Right lobe of liver (tissue), 4 donors: ENCODE measurements around the gene DOHH.

ENCODE experiments used
- POLR2A ChIP-seq: fragments of 450-650 bp; IDR thresholded peaks from one replicate; pipeline ENCODE4 v1.6.1; 2017; ENCODE audit warnings: antibody characterized with exemption, mild to moderate bottlenecking
- TF ChIP-seq, protein P1 (sequence below), 4 donors: fragments of 200-600 bp in 3 of 4; fragments of 450-650 bp in 1 of 4; IDR thresholded peaks; one replicate each; pipeline versions ENCODE4 v1.5.1 to v1.8.0; 2016 to 2022; ENCODE audit warnings: antibody characterized with exemption in 4 of 4, mild to moderate bottlenecking in 2 of 4
- donor health status: DM: no; HTN: no; CAD: no.
- donor health status: DM: no; HTN: no; CAD: no.
- donor health status: DM: no; HTN: yes; CAD: no.

DNA sequence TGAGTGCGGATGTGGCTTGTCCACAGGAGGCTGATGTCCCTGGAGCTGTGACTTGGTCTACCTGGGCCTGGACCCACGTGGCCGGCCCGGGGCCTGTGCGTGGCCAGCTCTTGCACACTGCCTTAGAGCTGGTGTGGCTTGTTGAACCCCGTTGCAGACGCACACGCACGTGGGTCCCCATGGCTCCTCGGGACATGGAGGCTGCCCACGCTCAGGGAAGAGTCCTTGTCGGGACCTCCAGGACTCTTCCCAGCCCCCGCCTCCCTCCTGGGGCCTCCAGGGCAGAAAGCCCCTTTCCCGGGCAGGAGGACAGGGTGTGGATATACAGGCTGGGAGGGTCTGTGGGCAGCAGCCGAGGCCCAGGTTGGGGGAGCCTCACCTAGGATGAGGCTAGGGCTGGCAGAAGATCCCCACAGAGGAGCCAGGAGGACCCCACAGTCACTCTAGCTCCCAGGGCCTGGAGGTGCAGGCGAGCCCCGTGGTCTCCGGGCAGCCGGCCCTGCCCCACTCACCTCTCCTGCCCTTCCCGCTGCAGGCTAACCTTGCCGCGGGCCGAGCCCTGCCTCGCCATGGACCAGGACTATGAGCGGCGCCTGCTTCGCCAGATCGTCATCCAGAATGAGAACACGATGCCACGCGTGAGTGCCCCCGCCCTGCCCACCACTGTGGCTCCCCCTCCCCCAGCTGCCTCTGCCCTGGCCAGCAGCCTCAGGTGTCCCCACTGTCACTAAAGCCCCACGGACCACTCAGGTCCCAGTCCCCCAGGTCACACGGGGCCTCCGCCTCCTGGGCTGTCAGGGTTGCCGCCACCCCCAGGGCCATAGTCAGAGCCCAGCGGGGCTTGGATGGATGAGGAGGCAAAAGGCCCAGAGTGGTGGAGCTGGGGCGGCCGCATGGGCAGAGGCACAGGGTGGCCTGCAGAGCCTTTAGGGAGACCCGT is 22.2 kb upstream of the DOHH start:
- TF ChIP-seq, protein P1, sequence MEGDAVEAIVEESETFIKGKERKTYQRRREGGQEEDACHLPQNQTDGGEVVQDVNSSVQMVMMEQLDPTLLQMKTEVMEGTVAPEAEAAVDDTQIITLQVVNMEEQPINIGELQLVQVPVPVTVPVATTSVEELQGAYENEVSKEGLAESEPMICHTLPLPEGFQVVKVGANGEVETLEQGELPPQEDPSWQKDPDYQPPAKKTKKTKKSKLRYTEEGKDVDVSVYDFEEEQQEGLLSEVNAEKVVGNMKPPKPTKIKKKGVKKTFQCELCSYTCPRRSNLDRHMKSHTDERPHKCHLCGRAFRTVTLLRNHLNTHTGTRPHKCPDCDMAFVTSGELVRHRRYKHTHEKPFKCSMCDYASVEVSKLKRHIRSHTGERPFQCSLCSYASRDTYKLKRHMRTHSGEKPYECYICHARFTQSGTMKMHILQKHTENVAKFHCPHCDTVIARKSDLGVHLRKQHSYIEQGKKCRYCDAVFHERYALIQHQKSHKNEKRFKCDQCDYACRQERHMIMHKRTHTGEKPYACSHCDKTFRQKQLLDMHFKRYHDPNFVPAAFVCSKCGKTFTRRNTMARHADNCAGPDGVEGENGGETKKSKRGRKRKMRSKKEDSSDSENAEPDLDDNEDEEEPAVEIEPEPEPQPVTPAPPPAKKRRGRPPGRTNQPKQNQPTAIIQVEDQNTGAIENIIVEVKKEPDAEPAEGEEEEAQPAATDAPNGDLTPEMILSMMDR (IDR thresholded peaks at IDR 0.05): no peak
- no peak for TF ChIP-seq POLR2A
